ENCODE measurements around the gene SMAD5.

DNA sequence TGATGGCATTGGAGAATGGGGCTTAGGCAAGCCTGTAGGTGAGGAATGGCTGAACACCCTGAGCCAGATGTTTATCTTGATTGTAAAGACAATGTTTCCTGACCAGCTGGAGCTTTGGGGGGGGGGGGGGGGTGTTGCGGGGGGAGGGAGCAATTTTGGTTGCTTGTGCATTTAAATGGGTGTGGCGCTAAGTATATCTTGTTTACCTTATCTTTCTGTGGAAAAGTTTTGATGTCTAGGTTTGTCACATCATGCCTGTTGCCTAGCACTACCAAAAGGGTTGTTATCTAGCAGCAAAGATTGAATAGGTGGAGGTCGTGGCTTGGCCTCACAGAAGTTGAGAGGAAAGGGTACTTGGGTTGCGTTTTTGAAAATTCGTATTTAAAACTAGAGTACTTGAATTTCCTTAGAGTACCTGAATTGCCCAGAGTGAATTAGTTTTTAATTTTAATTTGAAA lies 1.3 kb downstream of the SMAD5 start:
- TF ChIP-seq, protein P1, sequence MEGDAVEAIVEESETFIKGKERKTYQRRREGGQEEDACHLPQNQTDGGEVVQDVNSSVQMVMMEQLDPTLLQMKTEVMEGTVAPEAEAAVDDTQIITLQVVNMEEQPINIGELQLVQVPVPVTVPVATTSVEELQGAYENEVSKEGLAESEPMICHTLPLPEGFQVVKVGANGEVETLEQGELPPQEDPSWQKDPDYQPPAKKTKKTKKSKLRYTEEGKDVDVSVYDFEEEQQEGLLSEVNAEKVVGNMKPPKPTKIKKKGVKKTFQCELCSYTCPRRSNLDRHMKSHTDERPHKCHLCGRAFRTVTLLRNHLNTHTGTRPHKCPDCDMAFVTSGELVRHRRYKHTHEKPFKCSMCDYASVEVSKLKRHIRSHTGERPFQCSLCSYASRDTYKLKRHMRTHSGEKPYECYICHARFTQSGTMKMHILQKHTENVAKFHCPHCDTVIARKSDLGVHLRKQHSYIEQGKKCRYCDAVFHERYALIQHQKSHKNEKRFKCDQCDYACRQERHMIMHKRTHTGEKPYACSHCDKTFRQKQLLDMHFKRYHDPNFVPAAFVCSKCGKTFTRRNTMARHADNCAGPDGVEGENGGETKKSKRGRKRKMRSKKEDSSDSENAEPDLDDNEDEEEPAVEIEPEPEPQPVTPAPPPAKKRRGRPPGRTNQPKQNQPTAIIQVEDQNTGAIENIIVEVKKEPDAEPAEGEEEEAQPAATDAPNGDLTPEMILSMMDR (IDR thresholded peaks at IDR 0.05; ENCODE audit: low read length): no peak
- no peak for TF ChIP-seq EZH2 (IDR thresholded peaks at IDR 0.05; ENCODE audit: borderline replicate concordance, low read length)
